ENCODE results near the gene ALDH3B2.
"Not testable (repeated sequence)": the region's sequence is repeated elsewhere in the genome, so short reads cannot be mapped to it uniquely, and the experiment has no call there.

ALDH3B2 gene

GRCh38 chr11:67704524-67704923 is 30.1 kb upstream of the ALDH3B2 start:
- H3K36me3 ChIP-seq: no peaks in the 10 kb centered on the region
- no peaks in the 10 kb centered on the region for H3K9me3 ChIP-seq
- peaks cover 4% of the 10 kb centered on the region for H3K27me3 ChIP-seq
- H3K27ac ChIP-seq: no peak overlapping the region
- no peaks in the 10 kb centered on the region for H3K4me1 ChIP-seq (ENCODE audit: control insufficient read depth in 1 of 2, insufficient read depth in 1 of 2, low read depth in 1 of 2, low read length in 1 of 2)
- TF ChIP-seq, protein P1, sequence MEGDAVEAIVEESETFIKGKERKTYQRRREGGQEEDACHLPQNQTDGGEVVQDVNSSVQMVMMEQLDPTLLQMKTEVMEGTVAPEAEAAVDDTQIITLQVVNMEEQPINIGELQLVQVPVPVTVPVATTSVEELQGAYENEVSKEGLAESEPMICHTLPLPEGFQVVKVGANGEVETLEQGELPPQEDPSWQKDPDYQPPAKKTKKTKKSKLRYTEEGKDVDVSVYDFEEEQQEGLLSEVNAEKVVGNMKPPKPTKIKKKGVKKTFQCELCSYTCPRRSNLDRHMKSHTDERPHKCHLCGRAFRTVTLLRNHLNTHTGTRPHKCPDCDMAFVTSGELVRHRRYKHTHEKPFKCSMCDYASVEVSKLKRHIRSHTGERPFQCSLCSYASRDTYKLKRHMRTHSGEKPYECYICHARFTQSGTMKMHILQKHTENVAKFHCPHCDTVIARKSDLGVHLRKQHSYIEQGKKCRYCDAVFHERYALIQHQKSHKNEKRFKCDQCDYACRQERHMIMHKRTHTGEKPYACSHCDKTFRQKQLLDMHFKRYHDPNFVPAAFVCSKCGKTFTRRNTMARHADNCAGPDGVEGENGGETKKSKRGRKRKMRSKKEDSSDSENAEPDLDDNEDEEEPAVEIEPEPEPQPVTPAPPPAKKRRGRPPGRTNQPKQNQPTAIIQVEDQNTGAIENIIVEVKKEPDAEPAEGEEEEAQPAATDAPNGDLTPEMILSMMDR (IDR thresholded peaks at IDR 0.05): no peak
- H3K4me3 ChIP-seq (ENCODE audit: low read depth in 1 of 2, low read length in 1 of 2): no peak overlapping the region

- H3K27me3 ChIP-seq; H3K27ac ChIP-seq; H3K4me3 ChIP-seq (ENCODE audit: low read depth in 1 of 2, low read length in 1 of 2): not testable (repeated sequence)
Measured at GRCh38 chr11:67703709-67704108, 29.3 kb upstream of the ALDH3B2 start.

DNA sequence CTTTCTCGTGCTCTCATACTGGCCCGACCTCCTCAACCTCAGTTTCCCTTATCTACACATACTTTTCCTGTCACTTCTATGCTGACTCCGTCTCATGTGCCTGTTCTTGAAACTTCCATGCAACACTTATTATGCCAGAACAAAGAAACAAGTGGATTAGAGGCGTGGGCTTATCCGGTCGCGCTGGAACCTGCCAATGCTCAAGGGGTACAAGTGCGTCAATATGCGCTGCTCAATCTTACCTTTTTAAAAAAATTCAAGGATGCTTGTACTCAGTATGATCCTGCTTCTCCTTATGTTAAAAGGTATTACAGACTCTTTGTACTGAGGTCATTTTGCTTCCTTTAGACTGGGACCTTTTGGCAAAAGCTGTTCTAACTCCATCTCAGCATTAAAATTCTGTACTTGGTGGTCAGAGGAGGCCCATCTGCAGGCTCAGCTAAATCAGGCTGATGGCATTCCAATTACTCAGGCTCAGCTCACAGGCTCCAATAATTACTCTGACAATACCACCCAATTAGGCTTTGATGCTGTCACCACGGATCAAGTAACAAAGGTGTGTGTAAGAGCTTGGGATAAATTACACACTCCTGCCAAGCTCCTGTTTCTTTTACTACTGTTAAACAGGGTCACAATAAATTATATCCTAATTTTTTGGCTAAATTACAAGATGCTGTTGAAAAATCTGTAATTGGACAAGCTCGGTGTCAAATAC is 26.3 kb upstream of the ALDH3B2 start:
- Histone ChIP-seq H3K9me3 (no peaks in the 10 kb centered on the region), H3K36me3 (no peaks in the 10 kb centered on the region), H3K4me3 (ENCODE audit: low read depth in 1 of 2, low read length in 1 of 2) (no peak overlapping the region), H3K27me3 (no peaks in the 10 kb centered on the region), H3K4me1 (ENCODE audit: control insufficient read depth in 1 of 2, insufficient read depth in 1 of 2, low read depth in 1 of 2, low read length in 1 of 2) (no peaks in the 10 kb centered on the region), H3K27ac (no peak overlapping the region)
- TF ChIP-seq, protein P1 (IDR thresholded peaks at IDR 0.05): no peak

More at GRCh38 chr11:67703709-67704108, 29.3 kb upstream of the ALDH3B2 start:
- not testable (repeated sequence) for H3K4me1 ChIP-seq (ENCODE audit: control insufficient read depth in 1 of 2, insufficient read depth in 1 of 2, low read depth in 1 of 2, low read length in 1 of 2); H3K9me3 ChIP-seq; H3K36me3 ChIP-seq

- no peak overlapping the region for H3K4me3 ChIP-seq (ENCODE audit: low read depth in 1 of 2, low read length in 1 of 2)
- no peaks in the 10 kb centered on the region for H3K27me3 ChIP-seq
- H3K36me3 ChIP-seq: no peaks in the 10 kb centered on the region
- no peaks in the 10 kb centered on the region for H3K9me3 ChIP-seq
- H3K4me1 ChIP-seq (ENCODE audit: control insufficient read depth in 1 of 2, insufficient read depth in 1 of 2, low read depth in 1 of 2, low read length in 1 of 2): no peaks in the 10 kb centered on the region
- TF ChIP-seq, protein P1 (IDR thresholded peaks at IDR 0.05): no peak
- H3K27ac ChIP-seq: no peak overlapping the region
Measured at GRCh38 chr11:67700141-67700540, 25.7 kb upstream of the ALDH3B2 start.

GRCh38 chr11:67699521-67699920 is 25.1 kb upstream of the ALDH3B2 start:
- H3K4me1 ChIP-seq (ENCODE audit: control insufficient read depth in 1 of 2, insufficient read depth in 1 of 2, low read depth in 1 of 2, low read length in 1 of 2): no peaks in the 10 kb centered on the region
- no peak overlapping the region for H3K27ac ChIP-seq
- H3K9me3 ChIP-seq: no peaks in the 10 kb centered on the region
- TF ChIP-seq, protein P1 (IDR thresholded peaks at IDR 0.05): no peak
- no peaks in the 10 kb centered on the region for H3K36me3 ChIP-seq
- no peak overlapping the region for H3K4me3 ChIP-seq (ENCODE audit: low read depth in 1 of 2, low read length in 1 of 2)
- H3K27me3 ChIP-seq: no peaks in the 10 kb centered on the region

DNA sequence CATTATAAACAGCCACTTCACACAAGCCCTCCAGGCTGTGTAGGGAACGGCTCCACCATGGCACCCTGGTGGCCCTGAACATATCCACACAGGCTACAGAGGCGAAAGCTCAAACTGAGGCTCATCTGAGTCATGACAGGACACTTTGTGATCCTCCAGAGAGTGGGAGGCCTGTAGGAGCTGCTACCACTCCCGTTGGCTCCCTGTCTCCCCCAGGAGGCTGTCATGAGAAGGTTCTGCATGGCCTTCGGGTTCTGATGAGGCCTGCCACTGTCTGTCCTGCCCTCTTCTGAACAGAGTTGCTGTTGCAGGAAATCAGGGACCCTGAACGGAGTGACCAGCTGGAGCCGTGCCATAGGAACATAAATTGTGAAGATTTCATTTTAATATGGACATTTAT is 23.8 kb upstream of the ALDH3B2 start:
- no peak overlapping the region for H3K27ac ChIP-seq
- H3K27me3 ChIP-seq: no peaks in the 10 kb centered on the region
- no peaks in the 10 kb centered on the region for H3K36me3 ChIP-seq
- TF ChIP-seq, protein P1 (IDR thresholded peaks at IDR 0.05): no peak
- no peak overlapping the region for H3K4me3 ChIP-seq (ENCODE audit: low read depth in 1 of 2, low read length in 1 of 2)
- H3K4me1 ChIP-seq (ENCODE audit: control insufficient read depth in 1 of 2, insufficient read depth in 1 of 2, low read depth in 1 of 2, low read length in 1 of 2): no peaks in the 10 kb centered on the region
- no peaks in the 10 kb centered on the region for H3K9me3 ChIP-seq

Data from neutrophil (primary cell).